ENCODE results near the gene MPST. TPM values are rescaled to one million over a fixed set of nuclear protein-coding genes. Genes with fewer than 3 reads are reported as not detected.
A peak's percentile ranks its signal among the peaks of the same experiment; 100 is the strongest.

The MPST gene
- total RNA-seq, 8 experiments from 2014 or later = 18.3 to 43.2 (median 22.7) TPM

GRCh38 chr22:37018815-37019308 lies 680 bp upstream of the MPST start:
- peak; percentile 41 to 70 (median 50) for ATAC-seq (replicated peaks in 6 of 8)
- Histone ChIP-seq H3K4me3 (peak overlapping the region; percentile 76 to 99 (median 93)), H3K27ac (peak overlapping the region; percentile 94 to 99), H3K4me1 (replicated peaks in 1 of 2) (peaks cover 6 to 9% of the 10 kb centered on the region in 2 donors)
- WGBS, 10 experiments = 0% methylated on average over 1 to 8 of the region's 35 CpGs; no CpG with 5 or more reads in 6 of the 10 experiments
- in situ Hi-C loops (cut with MboI; ENCODE audit: low pct_unique_long_range_greater_than_20kb in 2 of 9, low sequenced_read_pairs in 9 of 9, unreplicated experiment in 9 of 9) = no loop called here

- Histone ChIP-seq H3K27ac (no peak overlapping the region), H3K4me3 (peak overlapping the region; percentile 76 to 99 (median 93)), H3K4me1 (replicated peaks in 1 of 2) (peaks cover 6 to 9% of the 10 kb centered on the region in 2 donors)
- WGBS, 10 experiments = 0 to 4% (median 0%) methylated on average over 1 to 5 of the region's 5 CpGs; no CpG with 5 or more reads in 5 of the 10 experiments
- in situ Hi-C loops (cut with MboI; ENCODE audit: low pct_unique_long_range_greater_than_20kb in 2 of 9, low sequenced_read_pairs in 9 of 9, unreplicated experiment in 9 of 9) = no loop called here
- peak in 3 of 8 experiments; percentile 8 to 24 (median 18) for ATAC-seq (replicated peaks in 6 of 8)
Observed at GRCh38 chr22:37020192-37020479, 594 bp downstream of the MPST start.

- no peak for ATAC-seq (replicated peaks in 6 of 8)
- WGBS, 10 experiments = 100% methylated on average over 1 to 2 of the region's 5 CpGs; no CpG with 5 or more reads in 8 of the 10 experiments
- in situ Hi-C loops (cut with MboI; ENCODE audit: low pct_unique_long_range_greater_than_20kb in 2 of 9, low sequenced_read_pairs in 9 of 9, unreplicated experiment in 9 of 9) = no loop called here
- Histone ChIP-seq H3K4me3 (no peak overlapping the region), H3K27ac (no peak overlapping the region), H3K4me1 (replicated peaks in 1 of 2) (peaks cover 6 to 9% of the 10 kb centered on the region in 2 donors)
Observed at GRCh38 chr22:37021041-37021440, 1.5 kb downstream of the MPST start.

- ATAC-seq (replicated peaks in 6 of 8) = no peak
- peaks cover 6 to 9% of the 10 kb centered on the region in 2 donors for H3K4me1 ChIP-seq (replicated peaks in 1 of 2)
- no peak overlapping the region for H3K4me3 ChIP-seq
- 0 to 100% (median 60%) methylated on average over 1 to 5 of the region's 13 CpGs; no CpG with 5 or more reads in 2 of the 10 experiments for WGBS, 10 experiments
- in situ Hi-C loops (cut with MboI; ENCODE audit: low pct_unique_long_range_greater_than_20kb in 2 of 9, low sequenced_read_pairs in 9 of 9, unreplicated experiment in 9 of 9) = no loop called here
- H3K27ac ChIP-seq = no peak overlapping the region
Observed at GRCh38 chr22:37021710-37022482, 2.4 kb downstream of the MPST start.

- 58 to 97% (median 93%) methylated on average over 2 to 9 of the region's 16 CpGs; no CpG with 5 or more reads in 3 of the 10 experiments for WGBS, 10 experiments
- no peak for ATAC-seq (replicated peaks in 6 of 8)
- no peak overlapping the region for H3K4me3 ChIP-seq
- in situ Hi-C loops (cut with MboI; ENCODE audit: low pct_unique_long_range_greater_than_20kb in 2 of 9, low sequenced_read_pairs in 9 of 9, unreplicated experiment in 9 of 9) = no loop called here
- peaks cover 6 to 9% of the 10 kb centered on the region in 2 donors for H3K4me1 ChIP-seq (replicated peaks in 1 of 2)
- H3K27ac ChIP-seq = no peak overlapping the region
Observed at GRCh38 chr22:37022483-37023337, 3.2 kb downstream of the MPST start.

- peaks cover 0 to 4% of the 10 kb centered on the region in 2 donors for H3K4me1 ChIP-seq (replicated peaks in 1 of 2)
- in situ Hi-C loops (cut with MboI; ENCODE audit: low pct_unique_long_range_greater_than_20kb in 2 of 9, low sequenced_read_pairs in 9 of 9, unreplicated experiment in 9 of 9) = no loop called here
- ATAC-seq (replicated peaks in 6 of 8) = no peak
- 60 to 100% (median 87%) methylated on average over 1 to 13 of the region's 34 CpGs; no CpG with 5 or more reads in 4 of the 10 experiments for WGBS, 10 experiments
- H3K4me3 ChIP-seq = no peak overlapping the region
- H3K27ac ChIP-seq = no peak overlapping the region
Observed at GRCh38 chr22:37023743-37024338, 4.3 kb downstream of the MPST start.

GRCh38 chr22:37024339-37025157 lies 5.0 kb downstream of the MPST start:
- in situ Hi-C loops (cut with MboI; ENCODE audit: low pct_unique_long_range_greater_than_20kb in 2 of 9, low sequenced_read_pairs in 9 of 9, unreplicated experiment in 9 of 9) = no loop called here
- WGBS, 10 experiments = 81 to 100% (median 92%) methylated on average over 1 to 17 of the region's 71 CpGs; no CpG with 5 or more reads in 2 of the 10 experiments
- no peak overlapping the region for H3K4me3 ChIP-seq
- ATAC-seq (replicated peaks in 6 of 8) = no peak
- peaks cover 0 to 4% of the 10 kb centered on the region in 2 donors for H3K4me1 ChIP-seq (replicated peaks in 1 of 2)
- H3K27ac ChIP-seq = no peak overlapping the region

GRCh38 chr22:37025500-37026070 lies 6.0 kb downstream of the MPST start:
- no peak for ATAC-seq (replicated peaks in 6 of 8)
- 80 to 100% (median 96%) methylated on average over 1 to 6 of the region's 10 CpGs; no CpG with 5 or more reads in 3 of the 10 experiments for WGBS, 10 experiments
- no peak overlapping the region for H3K4me3 ChIP-seq
- H3K4me1 ChIP-seq (replicated peaks in 1 of 2) = no peaks in the 10 kb centered on the region
- no peak overlapping the region for H3K27ac ChIP-seq
- in situ Hi-C loops (cut with MboI; ENCODE audit: low pct_unique_long_range_greater_than_20kb in 2 of 9, low sequenced_read_pairs in 9 of 9, unreplicated experiment in 9 of 9) = no loop called here

- Histone ChIP-seq H3K4me3 (no peak overlapping the region), H3K27ac (no peak overlapping the region), H3K4me1 (replicated peaks in 1 of 2) (no peaks in the 10 kb centered on the region)
- WGBS, 10 experiments = 82 to 100% (median 96%) methylated on average over 1 to 4 of the region's 5 CpGs; no CpG with 5 or more reads in 5 of the 10 experiments
- peak in 2 of 8 experiments; percentile 41 to 42 for ATAC-seq (replicated peaks in 6 of 8)
- in situ Hi-C loops (cut with MboI; ENCODE audit: low pct_unique_long_range_greater_than_20kb in 2 of 9, low sequenced_read_pairs in 9 of 9, unreplicated experiment in 9 of 9) = no loop called here
Observed at GRCh38 chr22:37026325-37026724, 6.8 kb downstream of the MPST start.

GRCh38 chr22:37027556-37027955 lies 8.0 kb downstream of the MPST start:
- in situ Hi-C loops (cut with MboI; ENCODE audit: low pct_unique_long_range_greater_than_20kb in 2 of 9, low sequenced_read_pairs in 9 of 9, unreplicated experiment in 9 of 9) = no loop called here
- Histone ChIP-seq H3K4me1 (replicated peaks in 1 of 2) (no peaks in the 10 kb centered on the region), H3K4me3 (no peak overlapping the region), H3K27ac (no peak overlapping the region)
- ATAC-seq (replicated peaks in 6 of 8) = no peak
- 57 to 100% (median 89%) methylated on average over 1 to 7 of the region's 7 CpGs; no CpG with 5 or more reads in 2 of the 10 experiments for WGBS, 10 experiments

GRCh38 chr22:37028692-37029674 lies 9.4 kb downstream of the MPST start:
- Histone ChIP-seq H3K4me3 (no peak overlapping the region), H3K4me1 (replicated peaks in 1 of 2) (no peaks in the 10 kb centered on the region), H3K27ac (no peak overlapping the region)
- WGBS, 10 experiments = 72 to 100% (median 80%) methylated on average over 1 to 7 of the region's 22 CpGs; no CpG with 5 or more reads in 1 of the 10 experiments
- ATAC-seq (replicated peaks in 6 of 8) = no peak
- in situ Hi-C loops (cut with MboI; ENCODE audit: low pct_unique_long_range_greater_than_20kb in 2 of 9, low sequenced_read_pairs in 9 of 9, unreplicated experiment in 9 of 9) = no loop called here
